Melanocyte of skin (primary cell): ENCODE data around the gene FMO4. TPM values are rescaled to one million over a fixed set of nuclear protein-coding genes. Genes with fewer than 3 reads are reported as not detected.

Experiments used
- small RNA-seq, 2 donors: library from RNA; depleted of rRNA; stranded (forward); fragments of <200 nt; gene quantifications; one replicate each; pipeline ENCODE3, GENCODE V24; 2012
- total RNA-seq, 2 donors: library from RNA; depleted of rRNA; stranded (reverse); fragments of >200 nt; gene quantifications; 2 replicates each; pipeline ENCODE4 v1.2.3, GENCODE V29; 2012

Gene FMO4
- total RNA-seq, result 1 to 10 TPM; 4.3 to 4.5 TPM

GRCh38 chr1:171313835-171314320 is at the start of gene FMO4:
Gene FMO4, plus strand, starts transcription at chr1:171314183. Its CDS starts 5,643 bp downstream, at chr1:171319826.

Small RNA genes within 50 kb of the gene (small RNA-seq; reads per million reads assigned to genes)
- 0 reads per million in 2 donors for gene SRP14P4

Other genes starting within 250 kb of the FMO4 start
- not detected for gene FMO3, start 223.3 kb upstream of the FMO4 start, total RNA-seq
- not detected for gene FMO2, start 128.9 kb upstream of the FMO4 start, total RNA-seq
- not detected for gene FMO1, start 65.7 kb upstream of the FMO4 start, total RNA-seq
- gene PRRC2C, start 171.3 kb downstream of the FMO4 start, total RNA-seq, result 10 to 100 TPM; 43.4 to 64.6 TPM